Hepatocyte (in vitro differentiated cells): ENCODE results near the gene AQP5. TPM values are rescaled to one million over a fixed set of nuclear protein-coding genes. Genes with fewer than 3 reads are reported as not detected.

Experiments used
- DNase-seq: peaks from one replicate; pipeline ENCODE4 v3.0.0-alpha.2; 2016; ENCODE audit warnings: low spot score
- H2AFZ ChIP-seq: fragments of 200-600 bp; sonication (generic); 2 replicates; pipeline ENCODE4 v1.6.0; 2016; ENCODE audit warnings: antibody characterized with exemption, mild to moderate bottlenecking
- H3K27ac ChIP-seq: fragments of 200-600 bp; sonication (generic); 2 replicates; pipeline ENCODE4 v1.5.1; 2016; ENCODE audit warnings: mild to moderate bottlenecking
- H3K27me3 ChIP-seq: fragments of 200-600 bp; sonication (generic); 2 replicates; pipeline ENCODE4 v1.6.1; 2016
- H3K36me3 ChIP-seq: fragments of 200-600 bp; sonication (generic); replicated peaks from 2 replicates; pipeline ENCODE4 v1.5.1; 2016; ENCODE audit warnings: low read depth; ENCODE audit not compliant: insufficient read depth
- H3K4me1 ChIP-seq: fragments of 200-600 bp; sonication (generic); 2 replicates; pipeline ENCODE4 v1.5.1; 2016; ENCODE audit warnings: mild to moderate bottlenecking, moderate library complexity; ENCODE audit not compliant: insufficient read depth
- H3K4me2 ChIP-seq: fragments of 200-600 bp; sonication (generic); 2 replicates; pipeline ENCODE4 v1.6.0; 2016
- H3K4me3 ChIP-seq: fragments of 200-600 bp; sonication (generic); 2 replicates; pipeline ENCODE4 v1.5.1; 2016; ENCODE audit warnings: mild to moderate bottlenecking
- H3K79me2 ChIP-seq: fragments of 200-600 bp; sonication (generic); 2 replicates; pipeline ENCODE4 v1.6.0; 2017; ENCODE audit warnings: mild to moderate bottlenecking
- H3K9me2 ChIP-seq: fragments of 200-600 bp; sonication (generic); replicated peaks from 2 replicates; pipeline ENCODE4 v1.6.0; 2017; ENCODE audit warnings: mild to moderate bottlenecking; ENCODE audit not compliant: insufficient read depth
- H3K9me3 ChIP-seq: fragments of 200-600 bp; sonication (generic); 2 replicates; pipeline ENCODE4 v1.5.1; 2016; ENCODE audit warnings: low read depth, mild to moderate bottlenecking
- H4K20me1 ChIP-seq: fragments of 200-600 bp; sonication (generic); 2 replicates; pipeline ENCODE4 v1.6.0; 2016; ENCODE audit warnings: mild to moderate bottlenecking; ENCODE audit not compliant: insufficient read depth, poor library complexity, severe bottlenecking
- EZH2 ChIP-seq: fragments of 200-600 bp; sonication (generic); IDR thresholded peaks from 2 replicates; pipeline ENCODE4 v1.6.1; 2016; ENCODE audit warnings: antibody characterized with exemption, mild to moderate bottlenecking, borderline replicate concordance
- EZH2phosphoT487 ChIP-seq: fragments of 200-600 bp; sonication (generic); IDR thresholded peaks from one replicate; pipeline ENCODE4 v1.6.1; 2018; ENCODE audit warnings: antibody characterized with exemption, mild to moderate bottlenecking, low read depth, moderate library complexity; ENCODE audit not compliant: unreplicated experiment, severe bottlenecking
- WGBS: methylation state at CpG from one replicate; pipeline ENCODE4 v1.1.6; 2016; ENCODE audit warnings: low lambda C conversion rate; ENCODE audit errors: missing lambda C conversion rate; 5-methylcytosine and 5-hydroxymethylcytosine counted together
- polyA plus RNA-seq: library from polyadenylated mRNA; unstranded; fragments of >200 nt; fragmentation: Nextera tagmentation; extraction: Ambion mirVana; gene quantifications from 2 replicates; pipeline ENCODE4 v1.2.1, GENCODE V29; 2016
- total RNA-seq: library from RNA; depleted of rRNA; stranded (reverse); fragments of >200 nt; gene quantifications from 2 replicates; pipeline ENCODE4 v1.2.3, GENCODE V29; 2014
- TF ChIP-seq, protein P1 (sequence below): fragments of 200-600 bp; sonication (generic); IDR thresholded peaks from 2 replicates; pipeline ENCODE4 v1.5.1; 2016; ENCODE audit warnings: antibody characterized with exemption, mild to moderate bottlenecking; ENCODE audit not compliant: poor library complexity

AQP5 gene
- total and polyA plus RNA-seq, 2 experiments from 2014 or later, result 0.50 to 1.2 TPM

DNA sequence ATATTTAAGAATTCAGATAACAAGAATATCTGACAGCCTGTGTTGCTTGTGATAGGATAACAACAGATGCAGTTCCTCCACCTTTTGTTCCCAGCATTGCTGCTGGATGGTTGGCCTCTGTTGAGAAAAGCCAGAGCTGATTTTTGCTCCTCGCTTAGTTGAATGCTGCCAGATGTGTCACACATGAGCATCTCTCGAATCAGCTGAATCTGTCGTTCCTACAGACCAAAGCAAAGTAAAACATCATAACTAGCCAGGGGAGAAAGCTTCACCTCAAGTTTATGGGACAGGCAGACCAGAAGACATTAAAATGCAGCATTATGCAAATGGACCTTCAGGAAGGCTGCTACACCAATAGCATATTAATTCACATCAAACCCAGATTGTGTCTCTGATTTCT lies 43.5 kb downstream of the AQP5 start:
- peaks cover 13% of the 10 kb centered on the region for H3K79me2 ChIP-seq
- H3K27ac ChIP-seq, result no peak overlapping the region
- H3K36me3 ChIP-seq, result no peaks in the 10 kb centered on the region
- 69% methylated on average over 3 of the region's 3 CpGs for WGBS
- no peak for TF ChIP-seq EZH2phosphoT487
- TF ChIP-seq EZH2, result no peak
- TF ChIP-seq, protein P1, sequence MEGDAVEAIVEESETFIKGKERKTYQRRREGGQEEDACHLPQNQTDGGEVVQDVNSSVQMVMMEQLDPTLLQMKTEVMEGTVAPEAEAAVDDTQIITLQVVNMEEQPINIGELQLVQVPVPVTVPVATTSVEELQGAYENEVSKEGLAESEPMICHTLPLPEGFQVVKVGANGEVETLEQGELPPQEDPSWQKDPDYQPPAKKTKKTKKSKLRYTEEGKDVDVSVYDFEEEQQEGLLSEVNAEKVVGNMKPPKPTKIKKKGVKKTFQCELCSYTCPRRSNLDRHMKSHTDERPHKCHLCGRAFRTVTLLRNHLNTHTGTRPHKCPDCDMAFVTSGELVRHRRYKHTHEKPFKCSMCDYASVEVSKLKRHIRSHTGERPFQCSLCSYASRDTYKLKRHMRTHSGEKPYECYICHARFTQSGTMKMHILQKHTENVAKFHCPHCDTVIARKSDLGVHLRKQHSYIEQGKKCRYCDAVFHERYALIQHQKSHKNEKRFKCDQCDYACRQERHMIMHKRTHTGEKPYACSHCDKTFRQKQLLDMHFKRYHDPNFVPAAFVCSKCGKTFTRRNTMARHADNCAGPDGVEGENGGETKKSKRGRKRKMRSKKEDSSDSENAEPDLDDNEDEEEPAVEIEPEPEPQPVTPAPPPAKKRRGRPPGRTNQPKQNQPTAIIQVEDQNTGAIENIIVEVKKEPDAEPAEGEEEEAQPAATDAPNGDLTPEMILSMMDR, result no peak
- no peak overlapping the region for H3K4me2 ChIP-seq
- no peak for DNase-seq
- no peaks in the 10 kb centered on the region for H4K20me1 ChIP-seq
- H3K9me2 ChIP-seq, result no peaks in the 10 kb centered on the region
- no peaks in the 10 kb centered on the region for H3K27me3 ChIP-seq
- H3K9me3 ChIP-seq, result no peaks in the 10 kb centered on the region
- H2AFZ ChIP-seq, result no peak overlapping the region
- peaks cover 10% of the 10 kb centered on the region for H3K4me1 ChIP-seq
- H3K4me3 ChIP-seq, result no peak overlapping the region

DNA sequence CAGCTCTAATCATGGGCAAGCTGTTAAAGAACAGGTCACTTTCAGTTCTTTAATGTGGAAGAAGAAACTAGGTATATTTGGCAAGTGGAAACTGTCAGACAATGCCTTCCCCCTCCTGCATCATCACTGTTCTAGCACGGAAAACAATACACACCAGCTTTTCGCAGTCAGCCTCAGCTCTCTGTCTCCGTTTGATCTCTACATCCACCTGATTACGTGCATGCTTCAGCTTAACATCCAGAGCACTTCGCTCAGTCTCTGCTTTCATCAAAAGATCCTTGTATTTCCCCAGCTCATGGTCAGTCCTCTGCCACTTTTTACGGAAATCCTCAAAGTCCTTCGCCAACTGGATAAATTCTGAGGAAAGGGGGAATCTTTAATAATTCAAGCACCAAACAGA lies 44.6 kb downstream of the AQP5 start:
- 88% methylated on average over 7 of the region's 7 CpGs for WGBS
- Histone ChIP-seq H3K9me3 (no peaks in the 10 kb centered on the region), H3K27ac (no peak overlapping the region), H3K36me3 (no peaks in the 10 kb centered on the region), H3K79me2 (peaks cover 20% of the 10 kb centered on the region), H2AFZ (no peak overlapping the region), H3K27me3 (no peaks in the 10 kb centered on the region), H4K20me1 (no peaks in the 10 kb centered on the region), H3K9me2 (no peaks in the 10 kb centered on the region), H3K4me1 (peaks cover 10% of the 10 kb centered on the region), H3K4me3 (no peak overlapping the region), H3K4me2 (no peak overlapping the region)
- no peak for DNase-seq
- TF ChIP-seq EZH2, result no peak
- TF ChIP-seq, protein P1, result no peak
- TF ChIP-seq EZH2phosphoT487, result no peak

DNA sequence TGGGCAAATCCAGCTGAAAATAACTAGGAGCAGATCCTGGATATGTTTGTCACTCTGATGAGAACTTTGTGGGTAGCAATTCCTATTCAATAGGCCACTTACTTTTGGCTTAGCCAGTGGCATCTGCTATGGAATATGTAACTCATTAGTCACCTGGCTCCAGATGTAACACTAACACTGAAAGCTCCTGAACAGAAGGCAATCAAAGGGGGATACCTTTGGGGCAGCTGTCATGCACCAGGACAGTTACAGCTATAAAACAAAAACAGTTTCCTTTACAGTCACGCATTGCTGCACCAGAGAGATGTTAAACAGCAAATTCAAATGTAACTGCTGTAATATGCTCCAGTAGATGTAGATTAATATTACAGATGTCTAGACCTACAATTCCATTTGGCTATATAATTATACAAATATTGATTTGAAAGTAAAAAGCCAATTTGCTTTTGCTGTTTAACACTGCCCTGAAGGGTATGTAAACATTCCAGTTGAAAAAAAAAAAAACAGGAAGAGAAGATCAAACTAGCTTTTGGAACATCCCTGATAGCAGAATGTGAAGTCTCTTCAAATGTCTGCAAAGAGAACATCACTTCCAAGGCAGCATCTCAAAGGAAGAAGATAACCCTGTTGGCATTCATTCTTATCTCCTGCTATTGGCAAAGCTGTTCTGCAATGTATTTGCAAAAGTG lies 45.2 kb downstream of the AQP5 start:
- WGBS, result 74% methylated on average over 1 of the region's 1 CpG
- H3K9me2 ChIP-seq, result no peaks in the 10 kb centered on the region
- TF ChIP-seq EZH2phosphoT487, result no peak
- TF ChIP-seq, protein P1, result no peak
- no peak for TF ChIP-seq EZH2
- no peak overlapping the region for H3K27ac ChIP-seq
- no peak overlapping the region for H3K4me2 ChIP-seq
- no peaks in the 10 kb centered on the region for H3K36me3 ChIP-seq
- peaks cover 10% of the 10 kb centered on the region for H3K4me1 ChIP-seq
- no peaks in the 10 kb centered on the region for H4K20me1 ChIP-seq
- no peaks in the 10 kb centered on the region for H3K9me3 ChIP-seq
- no peak overlapping the region for H3K4me3 ChIP-seq
- no peak overlapping the region for H2AFZ ChIP-seq
- no peak for DNase-seq
- peaks cover 20% of the 10 kb centered on the region for H3K79me2 ChIP-seq
- no peaks in the 10 kb centered on the region for H3K27me3 ChIP-seq
